GM21717 (cell line): ENCODE measurements around the gene CACUL1.

ENCODE experiments used
- ATAC-seq: cut with Tn5 transposase; IDR thresholded peaks from one replicate; pipeline ENCODE4 v1.9.1; 2021; ENCODE audit warnings: mild to moderate bottlenecking, moderate library complexity; ENCODE audit not compliant: unreplicated experiment

The CACUL1 gene

GRCh38 chr10:118735294-118735693 is 19.5 kb downstream of the CACUL1 start:
- no peak for ATAC-seq

GRCh38 chr10:118734475-118734874 is 20.3 kb downstream of the CACUL1 start:
- ATAC-seq, result no peak

GRCh38 chr10:118732245-118733165 is 22.3 kb downstream of the CACUL1 start:
- ATAC-seq, result peak; percentile 59

GRCh38 chr10:118730756-118731456 is 23.9 kb downstream of the CACUL1 start:
- no peak for ATAC-seq

- ATAC-seq, result peak; percentile 87
These were observed 25.0 kb downstream of the CACUL1 start for GRCh38 chr10:118729641-118730258.

GRCh38 chr10:118729200-118729599 is 25.6 kb downstream of the CACUL1 start:
- ATAC-seq, result no peak

GRCh38 chr10:118725886-118726500 is 28.8 kb downstream of the CACUL1 start:
- ATAC-seq, result no peak

- ATAC-seq, result no peak
These were observed 31.3 kb downstream of the CACUL1 start for GRCh38 chr10:118723466-118723865.

GRCh38 chr10:118721539-118721876 is 33.3 kb downstream of the CACUL1 start:
- no peak for ATAC-seq

GRCh38 chr10:118720685-118721538 is 33.9 kb downstream of the CACUL1 start:
- no peak for ATAC-seq

- no peak for ATAC-seq
These were observed 40.4 kb downstream of the CACUL1 start for GRCh38 chr10:118714366-118714765.

GRCh38 chr10:118712930-118713634 is 41.7 kb downstream of the CACUL1 start:
- no peak for ATAC-seq

- no peak for ATAC-seq
These were observed 42.7 kb downstream of the CACUL1 start for GRCh38 chr10:118712080-118712479.

GRCh38 chr10:118710487-118710886 is 44.3 kb downstream of the CACUL1 start:
- no peak for ATAC-seq

- no peak for ATAC-seq
These were observed 46.2 kb downstream of the CACUL1 start for GRCh38 chr10:118708571-118708970.

GRCh38 chr10:118704711-118705110 is 50.1 kb downstream of the CACUL1 start:
- no peak for ATAC-seq

- no peak for ATAC-seq
These were observed 53.0 kb downstream of the CACUL1 start for GRCh38 chr10:118701529-118702323.

GRCh38 chr10:118698421-118698820 is 56.3 kb downstream of the CACUL1 start:
- peak; percentile 99 for ATAC-seq

GRCh38 chr10:118694848-118695247 is 59.9 kb downstream of the CACUL1 start:
- no peak for ATAC-seq
